Tibial artery (tissue), 4 donors: ENCODE measurements around the gene KLHL5.

ENCODE experiments used
- DNase-seq, 2 donors: peaks; one replicate each; pipeline ENCODE4 v3.0.0-alpha.2; 2019
- H3K27ac ChIP-seq, 2 donors: fragments of 200-600 bp; sonication (generic) in 1 of 2; 1 replicate in 1 of 2; 2 replicates in 1 of 2; pipeline ENCODE4 v1.5.1; 2018 to 2019; ENCODE audit warnings: mild to moderate bottlenecking in 1 of 2
- H3K27me3 ChIP-seq, 2 donors: fragments of 200-600 bp; sonication (generic) in 1 of 2; one replicate each; pipeline versions ENCODE4 v1.5.1 to v1.6.0; 2016 to 2019
- H3K36me3 ChIP-seq, 3 donors: fragments of 200-600 bp; sonication (generic) in 2 of 3; one replicate each; pipeline ENCODE4 v1.5.1; 2016 to 2019; ENCODE audit warnings: mild to moderate bottlenecking in 2 of 3
- H3K4me1 ChIP-seq, 4 donors: fragments of 200-600 bp; sonication (generic) in 2 of 4; 1 replicate in 3 of 4; 2 replicates in 1 of 4; pipeline ENCODE4 v1.5.1; 2016 to 2019
- H3K4me3 ChIP-seq, 2 donors: fragments of 200-600 bp; sonication (generic) in 1 of 2; 1 replicate in 1 of 2; 2 replicates in 1 of 2; pipeline ENCODE4 v1.5.1; 2018 to 2019; ENCODE audit warnings: mild to moderate bottlenecking in 2 of 2
- H3K9me3 ChIP-seq, 3 donors: fragments of 200-600 bp; sonication (generic) in 1 of 3; one replicate each; pipeline ENCODE4 v1.5.1; 2016 to 2019
- intact Hi-C: fragments of 100-400 bp; cut with DNase I; formaldehyde crosslinking; loops from one replicate; pipeline ENCODE4 v1.15.0; 2023; ENCODE audit warnings: low total_unique reads
- TF ChIP-seq, protein P1 (sequence below), 2 experiments: fragments of 200-600 bp in 1 of 2; fragments of 450-650 bp in 1 of 2; IDR thresholded peaks; one replicate each; pipeline ENCODE4 v1.5.1; 2017 to 2019; ENCODE audit warnings: antibody characterized with exemption in 2 of 2, mild to moderate bottlenecking in 1 of 2, moderate library complexity in 1 of 2

KLHL5 gene

DNA sequence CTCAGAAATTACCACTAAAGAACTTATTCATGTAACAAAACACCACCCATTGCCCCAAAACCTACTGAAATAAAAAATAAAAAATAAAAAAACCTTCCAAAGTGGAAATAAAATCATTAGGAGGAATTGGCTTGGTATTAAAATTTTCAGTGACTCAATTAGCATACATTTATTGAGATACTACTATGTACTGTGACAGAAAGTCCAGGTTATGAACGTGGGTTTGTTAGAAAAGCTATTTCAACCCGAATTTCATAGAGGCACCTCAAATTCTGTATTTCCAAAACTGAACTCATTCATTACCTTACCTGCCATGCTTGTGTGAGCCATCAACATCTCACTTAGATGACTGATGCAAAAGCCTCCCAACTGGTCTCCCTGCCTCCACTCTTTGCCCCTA, 16.8 kb downstream of the KLHL5 start:
- TF ChIP-seq, protein P1, sequence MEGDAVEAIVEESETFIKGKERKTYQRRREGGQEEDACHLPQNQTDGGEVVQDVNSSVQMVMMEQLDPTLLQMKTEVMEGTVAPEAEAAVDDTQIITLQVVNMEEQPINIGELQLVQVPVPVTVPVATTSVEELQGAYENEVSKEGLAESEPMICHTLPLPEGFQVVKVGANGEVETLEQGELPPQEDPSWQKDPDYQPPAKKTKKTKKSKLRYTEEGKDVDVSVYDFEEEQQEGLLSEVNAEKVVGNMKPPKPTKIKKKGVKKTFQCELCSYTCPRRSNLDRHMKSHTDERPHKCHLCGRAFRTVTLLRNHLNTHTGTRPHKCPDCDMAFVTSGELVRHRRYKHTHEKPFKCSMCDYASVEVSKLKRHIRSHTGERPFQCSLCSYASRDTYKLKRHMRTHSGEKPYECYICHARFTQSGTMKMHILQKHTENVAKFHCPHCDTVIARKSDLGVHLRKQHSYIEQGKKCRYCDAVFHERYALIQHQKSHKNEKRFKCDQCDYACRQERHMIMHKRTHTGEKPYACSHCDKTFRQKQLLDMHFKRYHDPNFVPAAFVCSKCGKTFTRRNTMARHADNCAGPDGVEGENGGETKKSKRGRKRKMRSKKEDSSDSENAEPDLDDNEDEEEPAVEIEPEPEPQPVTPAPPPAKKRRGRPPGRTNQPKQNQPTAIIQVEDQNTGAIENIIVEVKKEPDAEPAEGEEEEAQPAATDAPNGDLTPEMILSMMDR (IDR thresholded peaks at IDR 0.05) = no peak
- Histone ChIP-seq H3K4me3 (no peak overlapping the region), H3K27me3 (no peaks in the 10 kb centered on the region), H3K9me3 (no peaks in the 10 kb centered on the region), H3K4me1 (no peaks in the 10 kb centered on the region), H3K27ac (no peak overlapping the region), H3K36me3 (peaks cover 11 to 16% (median 14%) of the 10 kb centered on the region in 3 donors)
- DNase-seq = no peak
- intact Hi-C loops = no loop called here

DNA sequence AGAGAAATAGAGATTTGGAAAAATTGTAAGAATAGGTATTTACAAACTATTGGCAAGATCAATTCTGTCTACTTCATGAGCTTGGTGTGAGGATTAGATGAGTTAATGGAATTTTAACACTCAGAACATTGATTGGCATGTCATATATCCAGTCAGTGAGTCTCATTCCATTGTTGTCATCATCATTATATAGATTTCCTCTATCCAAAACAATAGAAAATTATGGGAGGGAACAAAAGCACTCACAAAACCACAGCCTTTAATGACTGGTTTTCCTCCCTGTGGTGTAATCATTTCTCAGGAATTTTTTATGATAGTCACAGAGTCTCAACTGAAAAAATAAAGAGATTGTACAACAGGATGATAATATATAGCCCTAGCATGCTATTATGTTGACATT, 21.1 kb downstream of the KLHL5 start:
- TF ChIP-seq, protein P1 (IDR thresholded peaks at IDR 0.05) = no peak
- peaks cover 11 to 16% (median 14%) of the 10 kb centered on the region in 3 donors for H3K36me3 ChIP-seq
- H3K27me3 ChIP-seq = no peaks in the 10 kb centered on the region
- no peaks in the 10 kb centered on the region for H3K9me3 ChIP-seq
- H3K4me1 ChIP-seq = no peaks in the 10 kb centered on the region
- intact Hi-C loops = no loop called here
- H3K4me3 ChIP-seq = no peak overlapping the region
- no peak for DNase-seq
- no peak overlapping the region for H3K27ac ChIP-seq

DNA sequence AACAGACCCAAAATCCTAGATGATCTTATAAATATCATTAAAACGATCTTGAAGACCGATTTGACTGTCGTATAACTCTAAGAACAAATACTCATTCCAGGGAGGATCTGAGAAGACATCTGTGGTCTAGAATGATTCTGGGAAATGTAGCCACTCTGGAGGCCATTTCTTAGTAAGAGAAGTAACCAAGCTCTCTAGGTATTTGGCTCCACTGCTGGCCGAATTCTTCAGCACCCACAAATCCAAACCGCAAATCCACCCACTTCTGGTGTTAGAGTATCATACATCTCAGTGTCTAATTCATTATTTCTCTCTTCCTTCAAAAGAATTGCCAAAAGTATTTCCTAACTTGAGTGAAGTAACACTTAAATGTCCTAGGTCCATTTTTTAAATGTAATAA, 23.9 kb downstream of the KLHL5 start:
- Histone ChIP-seq H3K27me3 (no peaks in the 10 kb centered on the region), H3K4me3 (no peak overlapping the region), H3K9me3 (no peaks in the 10 kb centered on the region), H3K36me3 (peaks cover 11 to 16% (median 14%) of the 10 kb centered on the region in 3 donors), H3K27ac (no peak overlapping the region), H3K4me1 (no peaks in the 10 kb centered on the region)
- DNase-seq = no peak
- TF ChIP-seq, protein P1 (IDR thresholded peaks at IDR 0.05) = no peak
- intact Hi-C loops = no loop called here

DNA sequence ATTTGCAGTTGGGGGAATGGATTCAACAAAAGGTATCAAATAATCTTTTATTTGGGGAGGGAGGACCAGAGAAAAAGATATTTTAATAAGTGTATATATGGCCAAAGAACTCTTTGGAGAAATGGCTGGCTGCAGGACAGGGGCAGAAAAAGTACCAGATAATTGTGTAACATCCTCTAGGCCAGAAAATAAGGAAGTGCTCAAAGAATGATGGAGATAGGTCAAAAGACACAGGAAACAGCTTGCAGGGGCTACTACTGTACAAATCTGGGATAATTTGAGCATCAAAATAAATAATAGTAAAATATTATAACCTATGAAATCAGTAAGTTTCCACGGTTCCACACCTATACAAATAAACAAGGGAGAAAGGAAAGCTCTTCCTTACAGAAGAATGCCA, 34.8 kb downstream of the KLHL5 start:
- H3K36me3 ChIP-seq = peaks cover 0 to 6% (median 4%) of the 10 kb centered on the region in 3 donors
- TF ChIP-seq, protein P1 (IDR thresholded peaks at IDR 0.05) = no peak
- no peaks in the 10 kb centered on the region for H3K9me3 ChIP-seq
- DNase-seq = no peak
- H3K4me1 ChIP-seq = no peaks in the 10 kb centered on the region
- no peak overlapping the region for H3K4me3 ChIP-seq
- no peaks in the 10 kb centered on the region for H3K27me3 ChIP-seq
- intact Hi-C loops = no loop called here
- H3K27ac ChIP-seq = no peak overlapping the region

DNA sequence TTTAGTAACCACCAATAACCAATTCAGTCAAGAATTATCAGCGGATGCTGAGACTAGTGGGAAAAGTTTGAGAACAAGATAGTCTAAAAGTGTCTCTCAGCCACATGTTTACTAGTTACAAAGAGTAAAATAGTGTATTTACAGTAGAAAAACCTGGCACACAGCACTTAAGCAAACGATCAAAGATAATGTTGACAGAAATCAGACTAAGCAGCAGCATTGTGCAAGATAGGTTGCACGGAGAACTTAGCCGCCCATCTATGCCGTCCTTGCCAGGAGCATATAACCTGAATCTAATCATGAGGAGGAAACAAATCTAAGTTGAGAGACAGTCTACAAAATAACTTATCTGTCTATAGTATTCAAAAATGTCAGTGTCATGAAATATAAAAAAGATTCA, 35.3 kb downstream of the KLHL5 start:
- TF ChIP-seq, protein P1 (IDR thresholded peaks at IDR 0.05) = no peak
- intact Hi-C loops = no loop called here
- no peaks in the 10 kb centered on the region for H3K4me1 ChIP-seq
- H3K36me3 ChIP-seq = peaks cover 0 to 6% (median 4%) of the 10 kb centered on the region in 3 donors
- no peaks in the 10 kb centered on the region for H3K27me3 ChIP-seq
- no peak for DNase-seq
- H3K27ac ChIP-seq = no peak overlapping the region
- H3K4me3 ChIP-seq = no peak overlapping the region
- no peaks in the 10 kb centered on the region for H3K9me3 ChIP-seq

DNA sequence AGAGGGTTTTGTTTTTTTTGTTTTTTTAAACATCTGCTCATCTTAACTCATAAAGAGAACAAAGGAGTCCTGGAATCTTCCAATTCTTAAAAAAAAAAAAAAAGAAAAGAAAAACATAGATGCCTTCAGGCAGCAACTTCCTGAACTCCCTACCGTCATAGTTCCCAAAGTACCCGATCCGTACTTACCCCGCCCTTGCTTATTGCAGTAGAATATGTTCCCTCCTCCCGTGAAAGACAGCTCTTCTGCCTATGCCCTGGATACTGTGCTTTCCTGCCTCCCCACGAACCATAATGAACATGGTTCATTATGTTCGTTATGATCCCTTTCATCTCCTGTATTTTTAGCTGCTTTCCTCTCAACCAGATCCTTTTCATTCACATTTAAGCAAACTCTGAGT, 40.3 kb downstream of the KLHL5 start:
- H3K4me3 ChIP-seq = no peak overlapping the region
- no peaks in the 10 kb centered on the region for H3K9me3 ChIP-seq
- H3K27ac ChIP-seq = no peak overlapping the region
- no peaks in the 10 kb centered on the region for H3K4me1 ChIP-seq
- H3K36me3 ChIP-seq = peaks cover 10 to 23% (median 12%) of the 10 kb centered on the region in 3 donors
- intact Hi-C loops = no loop called here
- TF ChIP-seq, protein P1 (IDR thresholded peaks at IDR 0.05) = no peak
- H3K27me3 ChIP-seq = no peaks in the 10 kb centered on the region
- DNase-seq = no peak
